RWPE2 (cell line): ENCODE data around the gene AGPAT2.

Source experiments
- ATAC-seq: fragments of 200-7000 bp; cut with Tn5 transposase; 3 replicates; pipeline ENCODE4 v1.9.1; 2021; ENCODE audit warnings: low read depth
- DNase-seq: peaks from one replicate; pipeline ENCODE4 v3.0.0-alpha.2; 2020; ENCODE audit warnings: low spot score
- H3K27ac ChIP-seq: fragments of 450-650 bp; 2 replicates; pipeline ENCODE4 v1.5.1; 2017; ENCODE audit warnings: mild to moderate bottlenecking; ENCODE audit not compliant: poor library complexity, severe bottlenecking
- H3K27me3 ChIP-seq: fragments of 250-450 bp; sonication (Bioruptor Pico); 2 replicates; pipeline ENCODE4 v1.5.1; 2021; ENCODE audit warnings: mild to moderate bottlenecking, moderate library complexity; ENCODE audit not compliant: insufficient read depth, poor library complexity, severe bottlenecking
- H3K36me3 ChIP-seq: fragments of 250-450 bp; sonication (Bioruptor Pico); 2 replicates; pipeline ENCODE4 v1.5.1; 2020; ENCODE audit warnings: low read depth, mild to moderate bottlenecking, moderate library complexity
- H3K4me1 ChIP-seq: fragments of 250-450 bp; sonication (Bioruptor Pico); 2 replicates; pipeline ENCODE4 v1.5.1; 2021; ENCODE audit warnings: mild to moderate bottlenecking, moderate library complexity; ENCODE audit not compliant: insufficient read depth, poor library complexity, severe bottlenecking
- H3K4me3 ChIP-seq: fragments of 250-450 bp; sonication (Bioruptor Pico); 2 replicates; pipeline ENCODE4 v1.5.1; 2021; ENCODE audit warnings: mild to moderate bottlenecking, moderate library complexity; ENCODE audit not compliant: severe bottlenecking
- H3K9me3 ChIP-seq: fragments of 250-450 bp; sonication (Bioruptor Pico); 2 replicates; pipeline ENCODE4 v1.5.1; 2021; ENCODE audit warnings: mild to moderate bottlenecking, moderate library complexity; ENCODE audit not compliant: severe bottlenecking
- TF ChIP-seq, protein P1 (sequence below): fragments of 450-650 bp; IDR thresholded peaks from one replicate; pipeline ENCODE4 v1.5.1; 2017; ENCODE audit warnings: mild to moderate bottlenecking, moderate library complexity; ENCODE audit not compliant: poor library complexity, severe bottlenecking

The AGPAT2 gene

DNA sequence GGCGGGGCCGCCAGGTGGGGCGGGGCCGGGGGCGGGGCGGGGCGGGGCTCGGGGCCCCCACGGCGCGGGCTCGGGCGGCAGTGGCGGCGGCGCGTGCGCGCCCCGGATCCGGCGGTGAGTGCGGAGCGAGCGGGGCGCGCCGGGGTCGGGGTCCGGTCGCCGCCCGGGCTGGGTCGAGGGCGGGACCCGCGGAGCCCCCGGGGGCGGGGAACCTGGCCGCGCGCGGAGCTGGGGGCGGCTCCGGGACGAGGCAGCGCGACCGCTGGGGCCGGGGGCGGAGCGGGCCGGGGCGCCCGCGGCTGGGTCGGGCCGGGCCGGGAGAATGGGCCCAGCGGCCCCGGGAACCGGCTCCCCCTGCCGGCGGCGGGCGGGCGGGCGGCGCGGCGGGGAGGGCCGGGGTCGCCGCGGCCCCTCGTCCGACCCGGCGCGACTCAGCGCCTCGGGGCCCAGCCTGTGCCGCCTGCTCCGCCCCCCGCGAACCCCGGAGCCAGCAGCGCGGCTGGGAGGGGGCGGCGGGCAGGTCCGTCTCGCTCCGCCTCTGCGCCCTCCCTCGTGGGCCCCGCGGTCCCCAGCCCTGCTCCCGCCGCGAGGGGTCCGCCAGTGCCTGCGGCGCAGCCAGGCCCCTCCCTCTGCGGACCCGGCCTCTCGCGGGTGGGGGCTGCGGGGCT is 21.4 kb downstream of the AGPAT2 start:
- Histone ChIP-seq H3K36me3 (no peaks in the 10 kb centered on the region), H3K4me1 (no peaks in the 10 kb centered on the region), H3K9me3 (no peaks in the 10 kb centered on the region), H3K27ac (no peak overlapping the region), H3K27me3 (no peaks in the 10 kb centered on the region), H3K4me3 (peak overlapping the region; percentile 57)
- ATAC-seq (no peak), DNase-seq (no peak)
- TF ChIP-seq, protein P1, sequence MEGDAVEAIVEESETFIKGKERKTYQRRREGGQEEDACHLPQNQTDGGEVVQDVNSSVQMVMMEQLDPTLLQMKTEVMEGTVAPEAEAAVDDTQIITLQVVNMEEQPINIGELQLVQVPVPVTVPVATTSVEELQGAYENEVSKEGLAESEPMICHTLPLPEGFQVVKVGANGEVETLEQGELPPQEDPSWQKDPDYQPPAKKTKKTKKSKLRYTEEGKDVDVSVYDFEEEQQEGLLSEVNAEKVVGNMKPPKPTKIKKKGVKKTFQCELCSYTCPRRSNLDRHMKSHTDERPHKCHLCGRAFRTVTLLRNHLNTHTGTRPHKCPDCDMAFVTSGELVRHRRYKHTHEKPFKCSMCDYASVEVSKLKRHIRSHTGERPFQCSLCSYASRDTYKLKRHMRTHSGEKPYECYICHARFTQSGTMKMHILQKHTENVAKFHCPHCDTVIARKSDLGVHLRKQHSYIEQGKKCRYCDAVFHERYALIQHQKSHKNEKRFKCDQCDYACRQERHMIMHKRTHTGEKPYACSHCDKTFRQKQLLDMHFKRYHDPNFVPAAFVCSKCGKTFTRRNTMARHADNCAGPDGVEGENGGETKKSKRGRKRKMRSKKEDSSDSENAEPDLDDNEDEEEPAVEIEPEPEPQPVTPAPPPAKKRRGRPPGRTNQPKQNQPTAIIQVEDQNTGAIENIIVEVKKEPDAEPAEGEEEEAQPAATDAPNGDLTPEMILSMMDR = peak; percentile 35

DNA sequence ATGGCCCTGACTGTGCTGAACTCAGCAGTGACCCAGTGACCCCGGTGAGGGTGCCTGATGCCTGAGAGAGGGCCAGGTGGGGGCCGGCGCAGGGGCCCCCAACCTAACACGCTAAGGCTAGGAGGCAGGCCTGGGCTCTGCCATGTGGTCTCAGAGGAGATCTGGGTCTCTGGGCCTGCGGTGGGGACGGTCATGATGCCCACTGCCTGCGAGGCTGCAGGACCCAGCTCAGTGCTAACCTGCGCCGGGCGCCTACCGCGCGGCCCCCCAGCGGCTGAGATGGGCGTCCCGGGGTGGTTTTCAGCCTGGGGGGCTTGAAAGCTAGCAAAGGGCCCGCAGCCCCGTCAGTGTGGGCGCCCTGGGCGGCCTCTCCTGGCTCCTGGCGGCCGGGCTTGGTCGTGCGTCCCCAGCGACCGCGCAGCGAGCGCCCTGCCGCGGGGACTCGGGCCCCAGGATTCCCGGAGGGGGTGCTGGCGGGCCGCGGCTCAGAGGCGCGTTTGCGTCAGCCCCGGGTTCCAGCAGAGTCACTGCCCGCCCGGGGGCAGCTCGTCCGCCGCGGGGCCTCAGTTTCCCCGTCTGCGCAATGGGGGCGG is 22.1 kb downstream of the AGPAT2 start:
- no peaks in the 10 kb centered on the region for H3K9me3 ChIP-seq
- TF ChIP-seq, protein P1 = peak; percentile 12
- peak overlapping the region; percentile 57 for H3K4me3 ChIP-seq
- no peak overlapping the region for H3K27ac ChIP-seq
- no peaks in the 10 kb centered on the region for H3K36me3 ChIP-seq
- no peaks in the 10 kb centered on the region for H3K4me1 ChIP-seq
- no peaks in the 10 kb centered on the region for H3K27me3 ChIP-seq
- DNase-seq = no peak
- ATAC-seq = no peak

- H3K36me3 ChIP-seq = no peaks in the 10 kb centered on the region
- ATAC-seq = no peak
- H3K4me1 ChIP-seq = no peaks in the 10 kb centered on the region
- no peak overlapping the region for H3K27ac ChIP-seq
- TF ChIP-seq, protein P1 = no peak
- no peak overlapping the region for H3K4me3 ChIP-seq
- H3K27me3 ChIP-seq = no peaks in the 10 kb centered on the region
- no peaks in the 10 kb centered on the region for H3K9me3 ChIP-seq
- DNase-seq = no peak
Observed at GRCh38 chr9:136664000-136664915, 23.0 kb downstream of the AGPAT2 start.

- ATAC-seq = no peak
- no peak for DNase-seq
- TF ChIP-seq, protein P1 = no peak
- Histone ChIP-seq H3K27me3 (no peaks in the 10 kb centered on the region), H3K27ac (no peak within 1 kb of the TSS), H3K36me3 (no peaks in the 10 kb centered on the region), H3K9me3 (no peaks in the 10 kb centered on the region), H3K4me3 (no peak within 1 kb of the TSS), H3K4me1 (no peaks in the 10 kb centered on the region)
Observed at GRCh38 chr9:136662656-136663581, 24.3 kb downstream of the AGPAT2 start, which contains the start of gene EGFL7. Gene EGFL7, plus strand, starts transcription at chr9:136662916. Its CDS starts 5,367 bp downstream, at chr9:136668283.
